Left ventricle myocardium inferior (tissue), 1 donor: ENCODE data around the gene EI24. TPM values are rescaled to one million over a fixed set of nuclear protein-coding genes. Genes with fewer than 3 reads are reported as not detected.

Source experiments
- DNase-seq: peaks from one replicate; pipeline ENCODE4 v3.0.0-alpha.2; 2020
- H3K27ac ChIP-seq: fragments of 200-600 bp; replicated peaks from 2 replicates; pipeline ENCODE4 v1.8.0; 2021
- H3K27me3 ChIP-seq: fragments of 200-600 bp; 2 replicates; pipeline ENCODE4 v1.8.0; 2021; ENCODE audit warnings: low read depth
- H3K36me3 ChIP-seq: fragments of 200-600 bp; 2 replicates; pipeline ENCODE4 v1.8.0; 2021
- H3K4me1 ChIP-seq: fragments of 200-600 bp; 2 replicates; pipeline ENCODE4 v1.8.0; 2021
- H3K4me3 ChIP-seq: fragments of 200-600 bp; 2 replicates; pipeline ENCODE4 v1.8.0; 2021; ENCODE audit warnings: mild to moderate bottlenecking, moderate library complexity
- H3K9me3 ChIP-seq: fragments of 200-600 bp; replicated peaks from 2 replicates; pipeline ENCODE4 v1.8.0; 2021
- CTCF ChIP-seq: fragments of 200-600 bp; IDR thresholded peaks from 2 replicates; pipeline ENCODE4 v1.8.0; 2021; ENCODE audit warnings: antibody characterized with exemption, mild to moderate bottlenecking, borderline replicate concordance
- intact Hi-C: fragments of 100-400 bp; cut with micrococcal nuclease; formaldehyde crosslinking; loops from one replicate; pipeline ENCODE4 v1.11.0; 2022
- total RNA-seq: library from RNA; stranded (reverse); fragmentation: NEBNext Ultra II Directional; extraction: Animal tissue kit (Norgen Biotek cat#: 25700); gene quantifications from one replicate; pipeline ENCODE4 v1.2.1, GENCODE V29; 2021
- donor health status: DM: no; HTN: yes; CAD: no; lungs with severe emphysema.

Gene EI24
- total RNA-seq, 1 donor from 2014 or later: 55.8 TPM

GRCh38 chr11:125583496-125583895 is 14.2 kb downstream of the EI24 start:
- intact Hi-C loops: no loop called here
- H3K36me3 ChIP-seq: peaks cover 65% of the 10 kb centered on the region
- no peaks in the 10 kb centered on the region for H3K9me3 ChIP-seq
- no peak overlapping the region for H3K27ac ChIP-seq
- no peaks in the 10 kb centered on the region for H3K4me1 ChIP-seq
- H3K27me3 ChIP-seq: no peaks in the 10 kb centered on the region
- H3K4me3 ChIP-seq: no peak overlapping the region
- DNase-seq: no peak
- TF ChIP-seq CTCF: no peak

- Histone ChIP-seq H3K27ac (no peak overlapping the region), H3K27me3 (no peaks in the 10 kb centered on the region), H3K4me3 (no peak overlapping the region), H3K4me1 (no peaks in the 10 kb centered on the region), H3K9me3 (no peaks in the 10 kb centered on the region), H3K36me3 (peaks cover 45% of the 10 kb centered on the region)
- no peak for DNase-seq
- intact Hi-C loops: no loop called here
- no peak for TF ChIP-seq CTCF
Measured at GRCh38 chr11:125585487-125585886, 16.2 kb downstream of the EI24 start.

GRCh38 chr11:125586623-125587022 is 17.3 kb downstream of the EI24 start:
- no peak overlapping the region for H3K4me3 ChIP-seq
- H3K4me1 ChIP-seq: peaks cover 6% of the 10 kb centered on the region
- H3K27me3 ChIP-seq: no peaks in the 10 kb centered on the region
- no peaks in the 10 kb centered on the region for H3K9me3 ChIP-seq
- no peak for DNase-seq
- intact Hi-C loops: no loop called here
- H3K36me3 ChIP-seq: peaks cover 33% of the 10 kb centered on the region
- no peak for TF ChIP-seq CTCF
- H3K27ac ChIP-seq: no peak overlapping the region

GRCh38 chr11:125587480-125587879 is 18.2 kb downstream of the EI24 start:
- Histone ChIP-seq H3K36me3 (peaks cover 25% of the 10 kb centered on the region), H3K4me3 (no peak overlapping the region), H3K27ac (no peak overlapping the region), H3K4me1 (peaks cover 12% of the 10 kb centered on the region), H3K9me3 (no peaks in the 10 kb centered on the region), H3K27me3 (no peaks in the 10 kb centered on the region)
- no peak for TF ChIP-seq CTCF
- intact Hi-C loops: no loop called here
- DNase-seq: no peak

- peaks cover 20% of the 10 kb centered on the region for H3K4me1 ChIP-seq
- peaks cover 14% of the 10 kb centered on the region for H3K36me3 ChIP-seq
- no peak for DNase-seq
- H3K4me3 ChIP-seq: no peak overlapping the region
- no peaks in the 10 kb centered on the region for H3K27me3 ChIP-seq
- intact Hi-C loops: no loop called here
- no peak overlapping the region for H3K27ac ChIP-seq
- no peak for TF ChIP-seq CTCF
- no peaks in the 10 kb centered on the region for H3K9me3 ChIP-seq
Measured at GRCh38 chr11:125588505-125588904, 19.2 kb downstream of the EI24 start.

- Histone ChIP-seq H3K4me1 (peaks cover 47% of the 10 kb centered on the region), H3K4me3 (peak overlapping the region; percentile 92), H3K27me3 (no peaks in the 10 kb centered on the region), H3K36me3 (peaks cover 3% of the 10 kb centered on the region), H3K9me3 (no peaks in the 10 kb centered on the region), H3K27ac (peak overlapping the region; percentile 98)
- DNase-seq: peak; percentile 20
- TF ChIP-seq CTCF: no peak
- intact Hi-C loops: no loop called here
Measured at GRCh38 chr11:125591649-125592304, 22.5 kb downstream of the EI24 start.
